Peyer's patch (tissue), 4 donors: ENCODE results near the gene CHMP2B.

Experiments
- CTCF ChIP-seq, 6 experiments: fragments of 450-650 bp in 4 of 6; fragments of 200-600 bp in 2 of 6; sonication (generic) in 1 of 6; IDR thresholded peaks; one replicate each; pipeline ENCODE4 v1.5.1; 2017 to 2019; ENCODE audit warnings: antibody characterized with exemption in 6 of 6, mild to moderate bottlenecking in 3 of 6, moderate library complexity in 1 of 6
- POLR2A ChIP-seq, 2 donors: fragments of 450-650 bp; IDR thresholded peaks; one replicate each; pipeline ENCODE4 v1.5.1; 2017; ENCODE audit warnings: antibody characterized with exemption in 2 of 2, mild to moderate bottlenecking in 2 of 2, moderate library complexity in 2 of 2

- TF ChIP-seq CTCF (IDR thresholded peaks at IDR 0.05) (no peak), POLR2A (IDR thresholded peaks at IDR 0.05) (no peak)
Measured at GRCh38 chr3:87198774-87199173, 28.3 kb upstream of the CHMP2B start.
